ENCODE data around the gene CRYGN. TPM values are rescaled to one million over a fixed set of nuclear protein-coding genes. Genes with fewer than 3 reads are reported as not detected.

CRYGN gene
- total and polyA plus RNA-seq, 2 of the 13 experiments (the other 11 are each of a cell fraction or from before 2014, with no cell fraction given): 0.11 TPM; not detected in 1

- H3K4me2 ChIP-seq (ENCODE audit: low read depth, low read length): no peak overlapping the region
These were observed 60.3 kb downstream of the CRYGN start for GRCh38 chr7:151379534-151380198.

More at GRCh38 chr7:151379534-151380198, 60.3 kb downstream of the CRYGN start:
- Histone ChIP-seq H3K9ac (ENCODE audit: insufficient read depth, low read depth, low read length) (no peak overlapping the region), H3K79me2 (ENCODE audit: insufficient read depth, low read length) (no peaks in the 10 kb centered on the region), H3K27ac (ENCODE audit: extremely low read length, insufficient read depth, low read length) (no peak overlapping the region), H3K9me3 (ENCODE audit: low read length) (no peaks in the 10 kb centered on the region), H2AFZ (ENCODE audit: low read length) (no peak overlapping the region), H3K36me3 (replicated peaks in 1 of 2; ENCODE audit: control insufficient read depth in 1 of 2, insufficient read depth in 2 of 2, low read length in 2 of 2) (peaks cover 0 to 25% of the 10 kb centered on the region in 2 experiments; a peak in 2 of 5 replicates), H3K27me3 (ENCODE audit: control insufficient read depth in 1 of 2, insufficient read depth in 2 of 2, low read length in 2 of 2) (peaks cover 3 to 30% of the 10 kb centered on the region in 2 experiments), H3K4me1 (ENCODE audit: insufficient read depth, low read length) (no peaks in the 10 kb centered on the region), H3K4me3 (replicated peaks in 1 of 3; ENCODE audit: insufficient read depth in 1 of 3, low read depth in 2 of 3, low read length in 3 of 3) (no peak overlapping the region), H4K20me1 (ENCODE audit: insufficient read depth, low read length) (no peaks in the 10 kb centered on the region; the same call in 1 of the 2 replicates)
- intact Hi-C loops (cut with micrococcal nuclease; ENCODE audit: unreplicated experiment): no loop called here
- BruUV-seq (replicated peaks): no TSS peak
- ATAC-seq (peak; percentile 40), DNase-seq (ENCODE audit: low spot score) (no peak), FAIRE-seq (no peak)
- ChIA-PET CTCF (ENCODE audit: low intra/inter-chr PET ratio, low total read pairs) (no interaction called here), POLR2A (no interaction called here)
- 95% methylated on average over 7 of the region's 25 CpGs for WGBS (ENCODE audit: low lambda C conversion rate)
- TF ChIP-seq SIX4 (CRISPR knock-in tag; IDR thresholded peaks at IDR 0.05) (no peak), RERE (CRISPR knock-in tag; IDR thresholded peaks at IDR 0.05; ENCODE audit: low read depth) (no peak), NFATC3 (CRISPR knock-in tag; IDR thresholded peaks at IDR 0.05) (no peak), AGO2 (optimal IDR thresholded peaks at IDR 0.05; ENCODE audit: low read depth, low read length) (peak; percentile 62)
- in situ Hi-C loops (cut with HindIII; ENCODE audit: extremely low pct_ligation_motif_present, low pct_unique_long_range_greater_than_20kb): no loop called here
